ENCODE measurements around the gene GABARAP. TPM values are rescaled to one million over a fixed set of nuclear protein-coding genes. Genes with fewer than 3 reads are reported as not detected.

The GABARAP gene
- total RNA-seq, 1 donor from 2014 or later = 587 TPM

GRCh38 chr17:7214300-7215135 lies 27.7 kb downstream of the GABARAP start:
- Histone ChIP-seq H3K4me1 (peaks cover 57% of the 10 kb centered on the region), H3K27ac (peak overlapping the region; percentile 80), H3K9me3 (no peaks in the 10 kb centered on the region), H3K4me3 (peak overlapping the region; percentile 70), H3K36me3 (no peaks in the 10 kb centered on the region), H3K27me3 (ENCODE audit: low read depth) (no peaks in the 10 kb centered on the region)
- peak; percentile 52 for TF ChIP-seq CTCF (IDR thresholded peaks at IDR 0.05)
- intact Hi-C loops (cut with DNase I) = no loop called here
- ATAC-seq = peak; percentile 94 to 95
- peak; percentile 99 for DNase-seq

- intact Hi-C loops (cut with DNase I) = no loop called here
- H3K27ac ChIP-seq = peak overlapping the region; percentile 80
- no peaks in the 10 kb centered on the region for H3K9me3 ChIP-seq
- H3K27me3 ChIP-seq (ENCODE audit: low read depth) = no peaks in the 10 kb centered on the region
- peak; percentile 35 for TF ChIP-seq CTCF (IDR thresholded peaks at IDR 0.05)
- DNase-seq (peak; percentile 84), ATAC-seq (peak; percentile 4 to 22)
- H3K4me1 ChIP-seq = peaks cover 51% of the 10 kb centered on the region
- H3K4me3 ChIP-seq = peak overlapping the region; percentile 70
- no peaks in the 10 kb centered on the region for H3K36me3 ChIP-seq
These were observed 28.4 kb downstream of the GABARAP start for GRCh38 chr17:7213895-7214299.

- Histone ChIP-seq H3K27ac (no peak overlapping the region), H3K9me3 (no peaks in the 10 kb centered on the region), H3K27me3 (ENCODE audit: low read depth) (no peaks in the 10 kb centered on the region), H3K4me1 (peaks cover 33% of the 10 kb centered on the region), H3K4me3 (no peak overlapping the region), H3K36me3 (no peaks in the 10 kb centered on the region)
- DNase-seq (no peak), ATAC-seq (no peak)
- TF ChIP-seq CTCF (IDR thresholded peaks at IDR 0.05) = no peak
- intact Hi-C loops (cut with DNase I) = no loop called here
These were observed 30.6 kb downstream of the GABARAP start for GRCh38 chr17:7211491-7212273.

GRCh38 chr17:7208754-7209460 lies 33.3 kb downstream of the GABARAP start:
- intact Hi-C loops (cut with DNase I) = no loop called here
- DNase-seq = no peak
- Histone ChIP-seq H3K36me3 (peaks cover 1% of the 10 kb centered on the region), H3K27ac (no peak overlapping the region), H3K9me3 (no peaks in the 10 kb centered on the region), H3K27me3 (ENCODE audit: low read depth) (no peaks in the 10 kb centered on the region), H3K4me3 (no peak overlapping the region), H3K4me1 (peaks cover 11% of the 10 kb centered on the region)
- ATAC-seq = no peak
- TF ChIP-seq CTCF (IDR thresholded peaks at IDR 0.05) = no peak

GRCh38 chr17:7208027-7208571 lies 34.1 kb downstream of the GABARAP start:
- H3K4me3 ChIP-seq = no peak overlapping the region
- intact Hi-C loops (cut with DNase I) = no loop called here
- H3K36me3 ChIP-seq = peaks cover 9% of the 10 kb centered on the region
- H3K27me3 ChIP-seq (ENCODE audit: low read depth) = no peaks in the 10 kb centered on the region
- peaks cover 4% of the 10 kb centered on the region for H3K4me1 ChIP-seq
- no peak overlapping the region for H3K27ac ChIP-seq
- DNase-seq (no peak), ATAC-seq (no peak)
- no peaks in the 10 kb centered on the region for H3K9me3 ChIP-seq
- no peak for TF ChIP-seq CTCF (IDR thresholded peaks at IDR 0.05)

Measured in lower lobe of right lung (tissue), 2 donors.